ENCODE data around the gene YPEL3. TPM values are rescaled to one million over a fixed set of nuclear protein-coding genes. Genes with fewer than 3 reads are reported as not detected.

Gene YPEL3
- total RNA-seq, 3 donors from 2014 or later = 106 to 143 (median 114) TPM

DNA sequence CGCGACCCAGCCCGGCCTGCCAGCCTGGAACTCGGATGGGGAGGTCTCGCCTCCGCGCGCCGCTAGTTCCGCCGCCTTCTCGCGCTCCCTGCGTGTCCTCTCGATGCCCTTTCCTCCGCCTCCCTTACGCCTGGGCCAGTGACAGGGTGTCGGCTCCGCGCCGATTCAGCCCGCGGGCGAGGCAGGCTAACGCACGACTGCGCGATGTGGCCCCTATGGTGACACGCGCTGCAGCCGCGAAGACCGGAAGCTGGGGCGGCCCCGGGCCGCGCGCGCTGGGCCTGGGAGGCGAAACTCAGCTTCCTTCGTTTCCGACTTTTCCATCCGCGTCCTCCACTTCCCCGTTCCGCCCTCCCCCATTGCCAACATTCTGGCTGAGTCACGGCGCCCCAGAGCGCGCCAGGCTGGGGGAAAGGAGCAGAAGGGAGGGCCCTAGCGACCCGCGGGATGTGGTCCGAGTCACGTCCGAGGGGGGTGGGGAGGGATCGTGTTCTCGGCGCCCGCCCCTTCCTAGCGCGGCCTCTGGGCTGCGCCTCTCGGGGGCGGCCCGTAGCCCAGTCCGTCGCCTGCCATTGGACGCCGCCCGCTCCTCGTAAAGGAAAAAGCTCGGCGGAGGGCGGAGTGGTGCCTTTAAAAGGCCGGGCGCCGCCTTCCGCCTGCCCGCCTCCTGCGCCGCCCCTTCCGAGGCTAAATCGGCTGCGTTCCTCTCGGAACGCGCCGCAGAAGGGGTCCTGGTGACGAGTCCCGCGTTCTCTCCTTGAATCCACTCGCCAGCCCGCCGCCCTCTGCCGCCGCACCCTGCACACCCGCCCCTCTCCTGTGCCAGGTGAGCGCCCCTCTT lies 30.7 kb downstream of the YPEL3 start, which contains the start of gene ALDOA:
Gene ALDOA, plus strand, starts transcription at position 659 of the 841 bp plus-strand sequence. CDS start 1,138 bp downstream, outside the sequence.
- H3K27me3 ChIP-seq = no peaks in the 10 kb centered on the region
- H3K4me3 ChIP-seq = peak within 1 kb of the TSS; percentile 87 to 97 (median 95)
- intact Hi-C loops (cut with DNase I; ENCODE audit: low total_unique reads) = no loop called here
- peak; percentile 97 to 98 for DNase-seq (ENCODE audit: low spot score in 2 of 2)
- peak within 1 kb of the TSS; percentile 93 to 98 for H3K27ac ChIP-seq
- no peaks in the 10 kb centered on the region for H3K9me3 ChIP-seq
- TF ChIP-seq POLR2A (IDR thresholded peaks at IDR 0.05) = peak; percentile 98
- TF ChIP-seq, protein P1, sequence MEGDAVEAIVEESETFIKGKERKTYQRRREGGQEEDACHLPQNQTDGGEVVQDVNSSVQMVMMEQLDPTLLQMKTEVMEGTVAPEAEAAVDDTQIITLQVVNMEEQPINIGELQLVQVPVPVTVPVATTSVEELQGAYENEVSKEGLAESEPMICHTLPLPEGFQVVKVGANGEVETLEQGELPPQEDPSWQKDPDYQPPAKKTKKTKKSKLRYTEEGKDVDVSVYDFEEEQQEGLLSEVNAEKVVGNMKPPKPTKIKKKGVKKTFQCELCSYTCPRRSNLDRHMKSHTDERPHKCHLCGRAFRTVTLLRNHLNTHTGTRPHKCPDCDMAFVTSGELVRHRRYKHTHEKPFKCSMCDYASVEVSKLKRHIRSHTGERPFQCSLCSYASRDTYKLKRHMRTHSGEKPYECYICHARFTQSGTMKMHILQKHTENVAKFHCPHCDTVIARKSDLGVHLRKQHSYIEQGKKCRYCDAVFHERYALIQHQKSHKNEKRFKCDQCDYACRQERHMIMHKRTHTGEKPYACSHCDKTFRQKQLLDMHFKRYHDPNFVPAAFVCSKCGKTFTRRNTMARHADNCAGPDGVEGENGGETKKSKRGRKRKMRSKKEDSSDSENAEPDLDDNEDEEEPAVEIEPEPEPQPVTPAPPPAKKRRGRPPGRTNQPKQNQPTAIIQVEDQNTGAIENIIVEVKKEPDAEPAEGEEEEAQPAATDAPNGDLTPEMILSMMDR (IDR thresholded peaks at IDR 0.05) = peak in 1 of 3 donors; percentile 8
- peak; percentile 86 to 97 (median 95) for TF ChIP-seq POLR2AphosphoS5 (IDR thresholded peaks at IDR 0.05)
- peaks cover 13% of the 10 kb centered on the region for H3K36me3 ChIP-seq
- peaks cover 13 to 17% of the 10 kb centered on the region in 2 donors for H3K4me1 ChIP-seq

DNA sequence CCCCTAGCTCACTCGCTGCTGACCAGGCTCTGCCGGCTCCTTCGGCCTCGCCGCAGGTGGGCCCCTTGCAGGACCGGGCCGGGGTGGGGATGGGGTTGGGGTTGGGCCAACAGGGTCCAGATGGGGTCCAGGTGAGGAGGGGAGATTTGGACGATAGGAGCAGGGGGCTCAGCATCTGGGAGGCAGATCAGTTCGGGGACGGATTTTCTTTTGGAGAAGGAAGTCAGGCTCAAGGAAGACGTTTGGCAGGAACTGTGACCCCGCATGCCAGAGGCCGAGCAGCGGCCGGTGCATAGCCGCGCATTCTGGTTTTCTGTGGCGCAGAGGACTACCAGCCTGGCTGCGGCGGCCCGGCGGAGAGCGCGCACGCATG lies 31.3 kb downstream of the YPEL3 start:
- Histone ChIP-seq H3K27ac (peak overlapping the region; percentile 93 to 98), H3K36me3 (peaks cover 13% of the 10 kb centered on the region), H3K9me3 (no peaks in the 10 kb centered on the region), H3K4me3 (peak overlapping the region; percentile 87 to 97 (median 95)), H3K27me3 (no peaks in the 10 kb centered on the region), H3K4me1 (peaks cover 9 to 17% of the 10 kb centered on the region in 2 donors)
- TF ChIP-seq POLR2AphosphoS5 (IDR thresholded peaks at IDR 0.05) = no peak
- TF ChIP-seq, protein P1 (IDR thresholded peaks at IDR 0.05) = no peak
- no peak for TF ChIP-seq POLR2A (IDR thresholded peaks at IDR 0.05)
- DNase-seq (ENCODE audit: low spot score in 2 of 2) = peak in 1 of 2 donors; percentile 40
- intact Hi-C loops (cut with DNase I; ENCODE audit: low total_unique reads) = no loop called here

DNA sequence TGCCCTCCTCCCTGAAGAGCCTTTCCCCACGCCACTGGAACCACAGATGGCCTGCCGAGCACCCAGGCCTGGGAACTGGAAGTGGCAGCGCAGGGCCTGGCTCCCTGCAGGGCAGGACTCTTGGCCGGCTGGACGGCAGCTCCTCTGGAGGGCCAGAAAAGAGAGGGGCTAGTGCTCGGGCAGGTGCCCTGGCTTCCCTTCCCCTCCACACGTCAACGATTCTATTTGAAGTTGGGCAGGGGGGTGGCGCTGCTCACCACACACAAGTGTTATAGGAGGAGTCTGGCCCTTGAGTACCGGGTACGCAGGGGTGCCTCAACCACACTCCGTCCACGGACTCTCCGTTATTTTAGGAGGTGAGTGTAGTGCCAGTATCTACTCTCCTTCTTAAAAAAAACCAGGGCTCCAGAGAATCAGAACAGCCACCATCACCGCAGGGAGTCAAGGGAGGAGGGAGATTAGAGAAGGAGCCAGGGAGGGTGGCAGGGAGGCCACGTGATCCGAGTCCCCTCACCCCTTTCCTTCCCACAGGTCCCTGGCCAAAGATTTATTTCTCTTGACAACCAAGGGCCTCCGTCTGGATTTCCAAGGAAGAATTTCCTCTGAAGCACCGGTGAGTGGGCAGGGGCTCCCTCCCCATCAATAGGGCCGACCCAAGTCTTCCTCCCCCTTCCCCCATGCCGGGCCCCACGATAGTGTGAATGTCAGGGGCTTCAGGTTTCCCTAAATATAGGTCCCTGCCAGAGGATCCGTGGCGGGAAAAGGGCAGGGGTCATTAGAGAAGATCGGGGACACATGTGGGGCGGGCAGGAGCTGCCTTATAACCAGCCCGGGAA lies 31.9 kb downstream of the YPEL3 start:
- TF ChIP-seq POLR2A (IDR thresholded peaks at IDR 0.05) = peak; percentile 15
- TF ChIP-seq, protein P1 (IDR thresholded peaks at IDR 0.05) = no peak
- TF ChIP-seq POLR2AphosphoS5 (IDR thresholded peaks at IDR 0.05) = peak in 1 of 3 donors; percentile 54
- H3K36me3 ChIP-seq = peaks cover 8% of the 10 kb centered on the region
- peaks cover 9 to 17% of the 10 kb centered on the region in 2 donors for H3K4me1 ChIP-seq
- intact Hi-C loops (cut with DNase I; ENCODE audit: low total_unique reads) = no loop called here
- DNase-seq (ENCODE audit: low spot score in 2 of 2) = peak; percentile 69 to 74
- peak overlapping the region; percentile 93 to 98 for H3K27ac ChIP-seq
- H3K27me3 ChIP-seq = no peaks in the 10 kb centered on the region
- H3K9me3 ChIP-seq = no peaks in the 10 kb centered on the region
- H3K4me3 ChIP-seq = peak overlapping the region; percentile 87 to 97 (median 95)

DNA sequence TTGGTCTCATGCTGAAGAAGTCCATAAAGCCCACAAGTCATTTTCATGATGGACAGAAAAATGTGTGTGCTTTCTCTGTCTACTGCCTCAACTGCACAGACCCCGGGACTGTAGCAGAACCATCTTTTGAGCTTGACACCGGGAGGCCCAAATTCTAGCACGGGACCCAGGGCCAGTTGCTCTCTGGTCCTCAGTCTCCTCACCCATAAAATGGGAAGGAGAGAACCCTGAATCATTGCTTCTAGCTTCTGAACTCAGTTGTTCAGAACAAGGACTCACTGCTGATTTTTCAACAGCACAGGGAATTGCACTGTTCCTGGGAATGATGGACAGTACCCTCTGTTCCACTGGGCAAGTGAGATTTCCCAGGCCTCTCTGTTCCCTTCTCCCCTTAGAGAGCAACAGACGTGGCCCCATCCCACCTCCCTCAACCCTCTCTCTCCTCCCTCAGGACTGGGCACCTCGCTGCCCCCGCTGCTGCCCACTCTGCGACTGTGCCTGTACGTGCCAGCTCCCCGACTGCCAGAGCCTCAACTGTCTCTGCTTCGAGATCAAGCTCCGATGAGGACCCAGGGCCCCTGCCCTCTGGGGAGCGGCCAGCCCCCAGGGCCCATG lies 32.6 kb downstream of the YPEL3 start:
- no peak for DNase-seq (ENCODE audit: low spot score in 2 of 2)
- no peaks in the 10 kb centered on the region for H3K27me3 ChIP-seq
- TF ChIP-seq POLR2AphosphoS5 (IDR thresholded peaks at IDR 0.05) (no peak), POLR2A (IDR thresholded peaks at IDR 0.05) (no peak)
- TF ChIP-seq, protein P1 (IDR thresholded peaks at IDR 0.05) = no peak
- no peaks in the 10 kb centered on the region for H3K9me3 ChIP-seq
- peak overlapping the region; percentile 87 to 97 (median 95) for H3K4me3 ChIP-seq
- H3K27ac ChIP-seq = peak overlapping the region; percentile 93 to 98
- H3K4me1 ChIP-seq = peaks cover 9 to 17% of the 10 kb centered on the region in 2 donors
- intact Hi-C loops (cut with DNase I; ENCODE audit: low total_unique reads) = no loop called here
- H3K36me3 ChIP-seq = peaks cover 1% of the 10 kb centered on the region
